C4-2B (cell line): Measurements from ENCODE around the gene VSTM1.

Experiments
- H3K27ac ChIP-seq: fragments of 450-650 bp; 2 replicates; pipeline ENCODE4 v1.5.1; 2017
- ZFX ChIP-seq: fragments of 450-650 bp; IDR thresholded peaks from 2 replicates; pipeline ENCODE4 v1.6.1; 2017
- TF ChIP-seq, protein P1 (sequence below): fragments of 450-650 bp; conservative IDR thresholded peaks from 2 replicates; pipeline ENCODE4 v1.5.1; 2017; ENCODE audit warnings: mild to moderate bottlenecking

The VSTM1 gene, protein sequence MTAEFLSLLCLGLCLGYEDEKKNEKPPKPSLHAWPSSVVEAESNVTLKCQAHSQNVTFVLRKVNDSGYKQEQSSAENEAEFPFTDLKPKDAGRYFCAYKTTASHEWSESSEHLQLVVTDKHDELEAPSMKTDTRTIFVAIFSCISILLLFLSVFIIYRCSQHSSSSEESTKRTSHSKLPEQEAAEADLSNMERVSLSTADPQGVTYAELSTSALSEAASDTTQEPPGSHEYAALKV

DNA sequence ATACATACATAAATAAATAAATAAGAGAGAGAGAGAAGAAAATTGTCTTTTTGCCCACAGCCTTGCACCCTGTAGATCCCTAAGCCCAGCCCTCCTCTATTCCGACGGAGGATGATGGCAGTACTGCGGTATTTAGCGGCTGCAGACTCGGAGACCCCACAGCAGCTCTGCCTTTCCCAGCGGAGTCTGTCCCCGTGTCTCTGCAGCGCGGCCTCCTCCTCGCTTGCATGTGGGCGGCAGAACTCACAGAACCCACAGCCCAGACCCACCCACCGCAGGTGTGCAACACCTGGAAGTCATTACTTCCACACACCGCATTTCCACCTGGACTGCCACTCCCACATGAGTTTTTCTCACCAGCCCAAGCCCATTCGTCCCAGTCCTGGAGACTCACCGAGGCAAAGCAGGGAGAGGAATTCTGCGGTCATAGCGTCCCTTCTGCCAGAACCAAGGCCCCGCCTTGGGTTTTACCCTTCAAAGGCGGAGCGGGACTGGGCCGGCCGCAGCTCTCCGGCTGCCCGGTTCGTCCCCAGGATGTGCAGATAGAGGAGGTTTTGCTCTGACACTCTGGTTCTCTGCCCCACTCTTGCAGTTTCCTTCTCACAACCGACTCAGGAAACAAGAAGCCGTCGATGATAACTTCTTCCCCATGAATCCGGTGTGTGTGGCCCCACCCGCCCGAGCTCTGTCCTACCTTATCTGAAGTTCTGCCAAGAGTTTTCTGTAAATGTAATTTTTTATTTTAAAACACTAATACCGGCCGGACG, at the start of gene VSTM1:
Gene VSTM1, minus strand, starts transcription at position 548 of the 767 bp plus-strand sequence. Its CDS starts 120 bp downstream, at position 428.
- TF ChIP-seq ZFX, result no peak
- TF ChIP-seq, protein P1, sequence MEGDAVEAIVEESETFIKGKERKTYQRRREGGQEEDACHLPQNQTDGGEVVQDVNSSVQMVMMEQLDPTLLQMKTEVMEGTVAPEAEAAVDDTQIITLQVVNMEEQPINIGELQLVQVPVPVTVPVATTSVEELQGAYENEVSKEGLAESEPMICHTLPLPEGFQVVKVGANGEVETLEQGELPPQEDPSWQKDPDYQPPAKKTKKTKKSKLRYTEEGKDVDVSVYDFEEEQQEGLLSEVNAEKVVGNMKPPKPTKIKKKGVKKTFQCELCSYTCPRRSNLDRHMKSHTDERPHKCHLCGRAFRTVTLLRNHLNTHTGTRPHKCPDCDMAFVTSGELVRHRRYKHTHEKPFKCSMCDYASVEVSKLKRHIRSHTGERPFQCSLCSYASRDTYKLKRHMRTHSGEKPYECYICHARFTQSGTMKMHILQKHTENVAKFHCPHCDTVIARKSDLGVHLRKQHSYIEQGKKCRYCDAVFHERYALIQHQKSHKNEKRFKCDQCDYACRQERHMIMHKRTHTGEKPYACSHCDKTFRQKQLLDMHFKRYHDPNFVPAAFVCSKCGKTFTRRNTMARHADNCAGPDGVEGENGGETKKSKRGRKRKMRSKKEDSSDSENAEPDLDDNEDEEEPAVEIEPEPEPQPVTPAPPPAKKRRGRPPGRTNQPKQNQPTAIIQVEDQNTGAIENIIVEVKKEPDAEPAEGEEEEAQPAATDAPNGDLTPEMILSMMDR, result no peak
- H3K27ac ChIP-seq, result no peak within 1 kb of the TSS

DNA sequence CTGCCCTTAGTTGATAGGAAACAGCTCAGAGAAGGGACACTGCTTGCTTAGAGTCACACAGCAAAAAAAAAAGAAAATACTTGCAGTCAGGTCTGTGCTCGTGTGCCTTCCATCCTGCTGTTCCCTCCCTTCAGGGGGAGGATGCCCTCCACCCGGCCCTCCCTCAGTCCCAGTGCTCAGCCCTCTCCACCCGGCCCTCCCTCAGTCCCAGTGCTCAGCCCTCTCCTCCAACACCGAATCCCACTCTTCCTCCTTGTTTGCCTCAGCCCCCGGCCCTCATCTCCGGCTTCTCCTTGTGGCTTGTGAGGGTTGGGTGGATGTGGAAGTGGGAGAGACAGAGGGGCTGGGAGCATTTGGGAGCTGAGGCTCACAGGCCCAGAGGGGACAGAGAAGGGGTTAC, 46.0 kb upstream of the VSTM1 start:
- no peak for TF ChIP-seq ZFX
- TF ChIP-seq, protein P1, result no peak
- no peak overlapping the region for H3K27ac ChIP-seq

DNA sequence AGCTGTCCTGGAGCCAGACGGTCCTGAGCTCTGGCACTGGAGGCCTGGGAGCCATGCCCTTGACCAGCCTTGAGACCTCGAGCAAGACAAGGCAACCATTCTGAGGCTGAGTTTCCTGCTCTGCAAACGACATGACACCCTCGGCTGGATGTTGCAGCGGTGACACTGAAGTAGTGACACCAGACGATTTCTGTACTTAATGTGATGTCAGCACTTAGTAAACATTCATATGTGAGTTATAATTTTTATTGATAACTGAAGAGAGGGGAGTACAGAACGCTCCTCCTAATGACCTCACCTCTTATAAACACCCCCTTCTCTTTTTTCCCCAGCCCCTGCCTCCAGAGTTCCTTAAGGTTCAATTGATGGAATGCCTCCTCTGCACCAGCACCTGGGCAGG, 44.8 kb upstream of the VSTM1 start:
- no peak overlapping the region for H3K27ac ChIP-seq
- no peak for TF ChIP-seq ZFX
- TF ChIP-seq, protein P1, result no peak

DNA sequence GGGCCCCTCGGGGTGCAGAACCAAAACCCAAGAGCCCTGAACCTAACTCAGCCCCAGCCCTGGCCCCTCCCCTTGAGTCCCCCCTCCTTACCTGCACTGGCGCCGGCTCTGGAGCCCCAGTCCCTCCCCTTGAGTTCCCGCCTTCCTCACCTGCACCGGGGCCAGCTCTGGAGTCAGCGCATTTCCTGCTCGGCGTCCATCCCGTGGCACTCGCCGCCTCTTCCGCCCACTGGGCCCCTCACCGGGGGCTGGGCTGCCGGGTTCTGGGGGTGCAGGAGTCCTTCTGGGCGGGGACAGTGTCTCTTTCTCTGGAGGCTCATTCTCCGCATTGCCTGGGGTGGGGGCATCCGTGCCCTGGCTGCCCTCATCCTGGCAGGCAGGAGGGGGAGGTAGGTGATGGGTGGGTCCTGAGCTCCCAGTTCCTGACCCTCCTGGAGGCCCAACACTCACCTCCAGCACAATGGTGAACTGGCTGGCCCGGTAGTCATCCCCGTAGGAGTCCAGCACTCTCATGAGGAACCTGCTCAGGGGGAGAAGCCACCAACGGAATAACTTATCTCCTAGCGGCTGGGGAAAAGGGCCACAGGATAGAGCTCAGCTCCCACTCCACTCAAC, 44.3 kb upstream of the VSTM1 start:
- H3K27ac ChIP-seq, result no peak overlapping the region

DNA sequence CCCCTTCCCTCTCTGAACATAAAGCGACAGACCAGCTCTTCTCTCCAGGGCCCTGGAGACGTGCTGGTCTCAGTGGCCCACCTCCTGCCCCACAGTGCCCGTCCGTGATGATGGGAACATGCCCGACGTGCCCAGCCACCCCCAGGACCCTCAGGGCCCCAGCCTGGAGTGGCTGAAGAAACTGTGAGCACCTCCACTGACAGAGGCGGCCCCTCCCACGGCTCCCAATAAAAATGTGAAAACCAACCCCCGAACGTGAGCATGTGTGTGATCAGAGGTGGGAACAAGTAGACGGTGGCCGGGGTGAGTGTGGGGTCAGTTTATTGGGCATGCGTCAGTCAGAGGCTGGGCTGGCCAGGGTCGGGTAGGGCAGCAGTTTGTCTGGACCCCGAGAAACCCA, 43.0 kb upstream of the VSTM1 start:
- no peak overlapping the region for H3K27ac ChIP-seq
- TF ChIP-seq ZFX, result no peak
- TF ChIP-seq, protein P1, result no peak

More for the DNA sequence above, 44.3 kb upstream of the VSTM1 start:
- TF ChIP-seq, protein P1, result no peak
- no peak for TF ChIP-seq ZFX

DNA sequence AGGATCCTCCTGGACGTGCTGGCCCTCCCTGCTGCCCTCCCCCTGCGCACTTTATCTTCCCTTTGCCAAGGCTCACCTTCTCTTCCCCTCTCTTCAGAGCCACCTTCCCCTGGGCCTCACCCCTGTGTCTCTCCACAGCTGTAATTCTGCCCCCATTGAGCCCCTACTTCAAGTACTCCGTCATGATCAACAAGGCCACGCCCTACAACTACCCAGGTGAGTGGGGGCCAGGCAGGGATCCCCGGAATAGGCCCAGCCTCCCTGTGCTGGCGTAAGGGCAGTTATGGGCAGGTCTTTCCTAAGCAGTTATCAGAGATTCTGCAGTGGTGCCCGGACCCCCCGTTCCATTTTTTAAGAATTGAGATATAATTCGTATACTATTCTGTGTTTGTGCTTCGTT, 42.1 kb upstream of the VSTM1 start:
- no peak overlapping the region for H3K27ac ChIP-seq
- no peak for TF ChIP-seq ZFX
- TF ChIP-seq, protein P1, result no peak
